ENCODE results near the gene CUEDC1.
A peak's percentile ranks its signal among the peaks of the same experiment; 100 is the strongest.

The CUEDC1 gene

GRCh38 chr17:57874058-57874419 lies 81.2 kb downstream of the CUEDC1 start:
- no peak for DNase-seq

GRCh38 chr17:57873261-57874057 lies 81.8 kb downstream of the CUEDC1 start:
- no peak for DNase-seq

- DNase-seq: no peak
These were observed 82.7 kb downstream of the CUEDC1 start for GRCh38 chr17:57872536-57872935.

GRCh38 chr17:57871863-57872262 lies 83.3 kb downstream of the CUEDC1 start:
- no peak for DNase-seq

- DNase-seq: no peak
These were observed 84.1 kb downstream of the CUEDC1 start for GRCh38 chr17:57871155-57871554.

GRCh38 chr17:57870283-57870635 lies 85.0 kb downstream of the CUEDC1 start:
- no peak for DNase-seq

- DNase-seq: no peak
These were observed 85.5 kb downstream of the CUEDC1 start for GRCh38 chr17:57869617-57870282.

GRCh38 chr17:57868910-57869616 lies 86.1 kb downstream of the CUEDC1 start:
- no peak for DNase-seq

- DNase-seq: peak; percentile 70 to 79
These were observed 87.0 kb downstream of the CUEDC1 start for GRCh38 chr17:57868007-57868909.

- no peak for DNase-seq
These were observed 88.1 kb downstream of the CUEDC1 start for GRCh38 chr17:57867126-57867525.

GRCh38 chr17:57866723-57867122 lies 88.5 kb downstream of the CUEDC1 start:
- DNase-seq: no peak

- no peak for DNase-seq
These were observed 88.9 kb downstream of the CUEDC1 start for GRCh38 chr17:57866319-57866718.

- DNase-seq: no peak
These were observed 90.9 kb downstream of the CUEDC1 start for GRCh38 chr17:57864273-57864672.

GRCh38 chr17:57862694-57863667 lies 92.2 kb downstream of the CUEDC1 start:
- DNase-seq: no peak

- peak in 1 of 2 donors; percentile 15 for DNase-seq
These were observed 93.2 kb downstream of the CUEDC1 start for GRCh38 chr17:57861790-57862693.

GRCh38 chr17:57861000-57861789 lies 94.0 kb downstream of the CUEDC1 start:
- peak; percentile 76 to 92 for DNase-seq

GRCh38 chr17:57860414-57860999 lies 94.7 kb downstream of the CUEDC1 start:
- no peak for DNase-seq

GRCh38 chr17:57859601-57860413 lies 95.4 kb downstream of the CUEDC1 start:
- DNase-seq: no peak
